Endodermal cell (in vitro differentiated cells): ENCODE results near the gene KNL1. TPM values are rescaled to one million over a fixed set of nuclear protein-coding genes. Genes with fewer than 3 reads are reported as not detected.

ENCODE experiments used
- DNase-seq: peaks from one replicate; pipeline ENCODE4 v3.0.0-alpha.2; 2017
- H3K27ac ChIP-seq: 2 replicates; pipeline ENCODE4 v1.5.1; 2013; ENCODE audit warnings: mild to moderate bottlenecking, low read depth, low read length, moderate library complexity
- H3K27me3 ChIP-seq: 2 replicates; pipeline ENCODE4 v1.6.1; 2013; ENCODE audit warnings: mild to moderate bottlenecking, low read length, moderate library complexity; ENCODE audit not compliant: insufficient read depth, control insufficient read depth, poor library complexity, severe bottlenecking
- H3K36me3 ChIP-seq: 2 replicates; pipeline ENCODE4 v1.7.0; 2013; ENCODE audit warnings: mild to moderate bottlenecking, low read length, moderate library complexity; ENCODE audit not compliant: control insufficient read depth, insufficient read depth
- H3K4me1 ChIP-seq: one replicate; pipeline ENCODE4 v1.7.0; 2013; ENCODE audit warnings: low read length; ENCODE audit not compliant: control insufficient read depth, insufficient read depth
- H3K4me3 ChIP-seq: 2 replicates; pipeline ENCODE4 v1.5.1; 2013; ENCODE audit warnings: mild to moderate bottlenecking, low read length, moderate library complexity
- H3K9ac ChIP-seq: 2 replicates; pipeline ENCODE4 v1.6.1; 2013; ENCODE audit warnings: mild to moderate bottlenecking, low read length, moderate library complexity; ENCODE audit not compliant: poor library complexity, severe bottlenecking; ENCODE audit errors: extremely low read depth
- H3K9me3 ChIP-seq: 2 replicates; pipeline ENCODE4 v1.6.1; 2013; ENCODE audit warnings: mild to moderate bottlenecking, low read length, moderate library complexity; ENCODE audit not compliant: control insufficient read depth
- H3K27ac Mint-ChIP-seq: 2 replicates; pipeline ENCODE4 v1.8.0; 2020; ENCODE audit warnings: mixed read lengths
- H3K27me3 Mint-ChIP-seq: 2 replicates; pipeline ENCODE4 v1.8.0; 2021; ENCODE audit warnings: mild to moderate bottlenecking, mixed read lengths; ENCODE audit not compliant: insufficient read depth
- H3K36me3 Mint-ChIP-seq: 2 replicates; pipeline ENCODE4 v1.8.0; 2020; ENCODE audit warnings: low read depth, mixed read lengths
- H3K4me1 Mint-ChIP-seq: 2 replicates; pipeline ENCODE4 v1.8.0; 2020; ENCODE audit warnings: mixed read lengths
- H3K4me3 Mint-ChIP-seq: 2 replicates; pipeline ENCODE4 v1.8.0; 2020; ENCODE audit warnings: mild to moderate bottlenecking, moderate library complexity, mixed read lengths
- H3K9me3 Mint-ChIP-seq: 2 replicates; pipeline ENCODE4 v1.8.0; 2020; ENCODE audit warnings: mild to moderate bottlenecking, mixed read lengths
- WGBS, 2 experiments: methylation state at CpG; one replicate each; pipeline versions ENCODE4 v1.1.5 to v1.1.7; 2013; ENCODE audit warnings: missing lambda C conversion rate in 2 of 2, mixed read lengths in 1 of 2; ENCODE audit not compliant: insufficient coverage in 1 of 2, insufficient read length in 1 of 2; 5-methylcytosine and 5-hydroxymethylcytosine counted together
- total RNA-seq, 2 donors: library from RNA; stranded (reverse); fragmentation: NEBNext Ultra II Directional in 1 of 2; extraction: Animal tissue kit (Norgen Biotek cat#: 25700) in 1 of 2; gene quantifications; 2 replicates in 1 of 2; 3 replicates in 1 of 2; pipeline ENCODE4 v1.2.1, GENCODE V29; 2021
- TF ChIP-seq, protein P1 (sequence below): fragments of 200-600 bp; sonication (generic); conservative IDR thresholded peaks from 2 replicates; pipeline ENCODE4 v1.5.0; 2021; ENCODE audit warnings: antibody characterized with exemption, mild to moderate bottlenecking

The KNL1 gene
- total RNA-seq, 2 donors from 2014 or later: 17.6 to 32.6 TPM

DNA sequence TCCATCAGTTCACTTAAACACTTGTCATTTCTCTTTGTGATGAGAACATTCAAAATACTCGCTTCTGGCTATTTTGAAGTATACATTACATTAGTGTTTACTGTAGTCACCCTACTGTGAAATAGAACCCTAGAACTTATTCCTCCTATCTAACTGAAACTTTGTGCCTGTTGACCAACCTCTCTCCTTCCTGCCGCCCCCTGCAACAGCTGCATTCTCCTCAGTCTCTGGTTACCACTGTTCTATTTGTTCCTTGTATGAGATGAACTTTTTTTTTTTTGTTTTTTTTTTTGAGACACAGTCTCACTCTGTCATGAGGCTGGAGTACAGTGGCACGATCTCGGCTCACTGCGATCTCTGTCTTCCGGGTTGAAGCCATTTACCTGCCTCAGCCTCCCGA is 103.9 kb downstream of the KNL1 start:
- Mint-ChIP-seq H3K36me3 (peaks cover 29% of the 10 kb centered on the region), H3K27ac (no peak overlapping the region)

DNA sequence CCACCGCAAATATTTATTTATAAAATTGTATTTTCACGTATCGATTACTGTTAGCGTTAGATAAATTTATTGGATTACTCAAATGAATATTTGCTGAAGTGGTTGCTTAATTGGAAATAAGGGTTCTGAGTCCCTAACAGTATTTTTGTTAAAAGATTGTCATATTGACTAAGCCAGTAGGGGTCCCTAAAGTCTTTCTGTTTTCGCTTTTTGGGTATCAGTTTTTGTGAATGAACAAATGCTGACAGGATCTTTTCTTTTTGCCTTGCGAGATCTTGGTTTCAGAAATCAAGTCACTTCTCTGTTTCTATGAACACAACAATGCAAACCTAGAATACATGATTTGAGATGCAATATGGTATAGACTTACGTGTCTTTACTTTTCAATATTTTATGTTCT is 108.0 kb downstream of the KNL1 start:
- DNase-seq: no peak
- H3K36me3 Mint-ChIP-seq: peaks cover 39% of the 10 kb centered on the region
- Histone ChIP-seq H3K4me1 (no peaks in the 10 kb centered on the region), H3K27me3 (no peaks in the 10 kb centered on the region), H3K36me3 (peaks cover 72% of the 10 kb centered on the region), H3K27ac (no peak overlapping the region), H3K4me3 (no peak overlapping the region), H3K9ac (no peak overlapping the region), H3K9me3 (no peaks in the 10 kb centered on the region)
- no peak overlapping the region for H3K4me3 Mint-ChIP-seq
- H3K27ac Mint-ChIP-seq: no peak overlapping the region
- WGBS, 2 experiments: 96 to 100% methylated on average over 6 to 7 of the region's 7 CpGs
- TF ChIP-seq, protein P1, sequence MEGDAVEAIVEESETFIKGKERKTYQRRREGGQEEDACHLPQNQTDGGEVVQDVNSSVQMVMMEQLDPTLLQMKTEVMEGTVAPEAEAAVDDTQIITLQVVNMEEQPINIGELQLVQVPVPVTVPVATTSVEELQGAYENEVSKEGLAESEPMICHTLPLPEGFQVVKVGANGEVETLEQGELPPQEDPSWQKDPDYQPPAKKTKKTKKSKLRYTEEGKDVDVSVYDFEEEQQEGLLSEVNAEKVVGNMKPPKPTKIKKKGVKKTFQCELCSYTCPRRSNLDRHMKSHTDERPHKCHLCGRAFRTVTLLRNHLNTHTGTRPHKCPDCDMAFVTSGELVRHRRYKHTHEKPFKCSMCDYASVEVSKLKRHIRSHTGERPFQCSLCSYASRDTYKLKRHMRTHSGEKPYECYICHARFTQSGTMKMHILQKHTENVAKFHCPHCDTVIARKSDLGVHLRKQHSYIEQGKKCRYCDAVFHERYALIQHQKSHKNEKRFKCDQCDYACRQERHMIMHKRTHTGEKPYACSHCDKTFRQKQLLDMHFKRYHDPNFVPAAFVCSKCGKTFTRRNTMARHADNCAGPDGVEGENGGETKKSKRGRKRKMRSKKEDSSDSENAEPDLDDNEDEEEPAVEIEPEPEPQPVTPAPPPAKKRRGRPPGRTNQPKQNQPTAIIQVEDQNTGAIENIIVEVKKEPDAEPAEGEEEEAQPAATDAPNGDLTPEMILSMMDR: peak; percentile 52
- no peaks in the 10 kb centered on the region for H3K9me3 Mint-ChIP-seq
- H3K4me1 Mint-ChIP-seq: no peaks in the 10 kb centered on the region
- H3K27me3 Mint-ChIP-seq: no peaks in the 10 kb centered on the region

More for the DNA sequence above, 103.9 kb downstream of the KNL1 start:
- Histone ChIP-seq H3K27ac (no peak overlapping the region), H3K27me3 (no peaks in the 10 kb centered on the region), H3K9me3 (no peaks in the 10 kb centered on the region), H3K9ac (no peak overlapping the region), H3K36me3 (peaks cover 42% of the 10 kb centered on the region), H3K4me3 (no peak overlapping the region), H3K4me1 (no peaks in the 10 kb centered on the region)
- no peak for DNase-seq
- Mint-ChIP-seq H3K4me3 (no peak overlapping the region), H3K4me1 (peaks cover 2% of the 10 kb centered on the region), H3K27me3 (no peaks in the 10 kb centered on the region), H3K9me3 (no peaks in the 10 kb centered on the region)
- TF ChIP-seq, protein P1: no peak
- 95 to 100% methylated on average over 3 to 7 of the region's 7 CpGs for WGBS, 2 experiments

DNA sequence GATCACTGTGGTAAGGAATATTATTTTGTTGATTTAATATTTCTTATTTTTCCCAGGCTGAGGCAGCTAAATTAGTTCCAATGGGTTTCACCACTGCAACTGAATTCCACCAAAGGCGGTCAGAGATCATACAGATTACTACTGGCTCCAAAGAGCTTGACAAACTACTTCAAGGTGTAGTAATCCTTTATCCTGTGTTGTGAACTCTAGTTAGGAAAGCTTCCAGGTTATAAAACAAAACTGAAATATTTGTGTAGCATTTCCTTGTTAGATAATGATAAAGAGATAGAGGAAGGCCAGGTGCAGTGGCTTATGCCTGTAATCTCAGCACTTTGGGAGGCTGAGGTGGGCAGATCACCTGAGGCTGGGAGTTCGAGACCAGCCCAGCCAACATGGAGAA is 112.1 kb downstream of the KNL1 start:
- 90 to 100% methylated on average over 2 of the region's 2 CpGs for WGBS, 2 experiments
- Histone ChIP-seq H3K27me3 (no peaks in the 10 kb centered on the region), H3K27ac (no peak overlapping the region), H3K36me3 (peaks cover 69% of the 10 kb centered on the region), H3K9ac (no peak overlapping the region), H3K4me1 (no peaks in the 10 kb centered on the region), H3K4me3 (no peak overlapping the region), H3K9me3 (no peaks in the 10 kb centered on the region)
- Mint-ChIP-seq H3K9me3 (no peaks in the 10 kb centered on the region), H3K4me3 (no peak overlapping the region), H3K27ac (no peak overlapping the region), H3K27me3 (no peaks in the 10 kb centered on the region), H3K36me3 (peaks cover 42% of the 10 kb centered on the region), H3K4me1 (no peaks in the 10 kb centered on the region)
- TF ChIP-seq, protein P1: no peak
- DNase-seq: no peak

Other genes starting within 250 kb of the KNL1 start
- not detected for gene PHGR1, start 243.2 kb upstream of the KNL1 start, total RNA-seq
- under 1 TPM; 0.04 to 0.40 TPM for gene DISP2, start 236.0 kb upstream of the KNL1 start, total RNA-seq
- gene KNSTRN, start 211.5 kb upstream of the KNL1 start, total RNA-seq: 10 to 100 TPM; 57.6 to 92.4 TPM
- gene IVD, start 188.5 kb upstream of the KNL1 start, total RNA-seq: 10 to 100 TPM; 90.6 to 98.7 TPM
- 10 to 100 TPM; 23.5 to 30.1 TPM for gene BAHD1, start 153.3 kb upstream of the KNL1 start, total RNA-seq
- gene CHST14, start 123.3 kb upstream of the KNL1 start, total RNA-seq: 10 to 100 TPM; 33.7 to 43.0 TPM
- 10 to 100 TPM; 14.9 to 16.8 TPM for gene CCDC32, start 29.2 kb upstream of the KNL1 start, total RNA-seq
- 10 to 100 TPM; 16.5 to 20.5 TPM for gene RPUSD2, start 24.9 kb upstream of the KNL1 start, total RNA-seq
- 10 to 100 TPM; 34.1 to 50.9 TPM for gene RAD51, start 100.9 kb downstream of the KNL1 start, total RNA-seq
- gene RMDN3, start 161.0 kb downstream of the KNL1 start, total RNA-seq: 10 to 100 TPM; 15.7 to 23.5 TPM
- gene GCHFR, start 169.8 kb downstream of the KNL1 start, total RNA-seq: 10 to 100 TPM; 33.6 to 47.1 TPM
- gene C15orf62, start 175.7 kb downstream of the KNL1 start, total RNA-seq: under 1 TPM; 0.46 to 0.57 TPM
- 10 to 100 TPM; 15.6 to 15.9 TPM for gene ZFYVE19, start 212.8 kb downstream of the KNL1 start, total RNA-seq
- gene DNAJC17, start 213.2 kb downstream of the KNL1 start, total RNA-seq: 10 to 100 TPM; 34.0 to 41.0 TPM
- gene PPP1R14D, start 234.5 kb downstream of the KNL1 start, total RNA-seq: not detected
- 100 to 1,000 TPM; 129 to 141 TPM for gene SPINT1, start 249.8 kb downstream of the KNL1 start, total RNA-seq